ENCODE results near the gene USP53.
"Not testable (repeated sequence)": the region's sequence is repeated elsewhere in the genome, so short reads cannot be mapped to it uniquely, and the experiment has no call there.

Gene USP53

GRCh38 chr4:119279541-119279940, 67.0 kb downstream of the USP53 start:
- DNase-seq (ENCODE audit: low spot score): not testable (repeated sequence)

GRCh38 chr4:119279945-119280344, 67.4 kb downstream of the USP53 start:
- DNase-seq (ENCODE audit: low spot score): not testable (repeated sequence)

GRCh38 chr4:119281393-119281792, 68.9 kb downstream of the USP53 start:
- no peak for DNase-seq (ENCODE audit: low spot score)

- DNase-seq (ENCODE audit: low spot score): no peak
Observed at GRCh38 chr4:119284876-119285780, 72.6 kb downstream of the USP53 start.

GRCh38 chr4:119286377-119287002, 74.0 kb downstream of the USP53 start:
- peak; percentile 34 for DNase-seq (ENCODE audit: low spot score)

- DNase-seq (ENCODE audit: low spot score): no peak
Observed at GRCh38 chr4:119289313-119289712, 76.8 kb downstream of the USP53 start.

- no peak for DNase-seq (ENCODE audit: low spot score)
Observed at GRCh38 chr4:119290598-119290997, 78.1 kb downstream of the USP53 start.

- DNase-seq (ENCODE audit: low spot score): no peak
Observed at GRCh38 chr4:119296356-119296755, 83.8 kb downstream of the USP53 start.

- no peak for DNase-seq (ENCODE audit: low spot score)
Observed at GRCh38 chr4:119297795-119298194, 85.3 kb downstream of the USP53 start.

- peak; percentile 11 for DNase-seq (ENCODE audit: low spot score)
Observed at GRCh38 chr4:119299260-119299671, 86.8 kb downstream of the USP53 start.

- DNase-seq (ENCODE audit: low spot score): peak; percentile 5
Observed at GRCh38 chr4:119299741-119300100, 87.2 kb downstream of the USP53 start.

- peak; percentile 88 for DNase-seq (ENCODE audit: low spot score)
Observed at GRCh38 chr4:119300101-119300978, 87.8 kb downstream of the USP53 start.

GRCh38 chr4:119302073-119302832, 89.7 kb downstream of the USP53 start:
- no peak for DNase-seq (ENCODE audit: low spot score)

GRCh38 chr4:119303587-119304305, 91.2 kb downstream of the USP53 start:
- no peak for DNase-seq (ENCODE audit: low spot score)

GRCh38 chr4:119304431-119304830, 91.9 kb downstream of the USP53 start:
- DNase-seq (ENCODE audit: low spot score): no peak

- no peak for DNase-seq (ENCODE audit: low spot score)
Observed at GRCh38 chr4:119307606-119308005, 95.1 kb downstream of the USP53 start.

- DNase-seq (ENCODE audit: low spot score): no peak
Observed at GRCh38 chr4:119310826-119311225, 98.3 kb downstream of the USP53 start.

GRCh38 chr4:119313237-119313636, 100.7 kb downstream of the USP53 start:
- DNase-seq (ENCODE audit: low spot score): no peak

GRCh38 chr4:119314356-119314755, 101.8 kb downstream of the USP53 start:
- peak; percentile 51 for DNase-seq (ENCODE audit: low spot score)

- DNase-seq (ENCODE audit: low spot score): no peak
Observed at GRCh38 chr4:119315036-119315435, 102.5 kb downstream of the USP53 start.

- DNase-seq (ENCODE audit: low spot score): no peak
Observed at GRCh38 chr4:119317990-119318389, 105.5 kb downstream of the USP53 start.
